Endothelial cell of umbilical vein (primary cell): ENCODE results near the gene NBEA. TPM values are rescaled to one million over a fixed set of nuclear protein-coding genes. Genes with fewer than 3 reads are reported as not detected.

Source experiments
- BruUV-seq: library from RNA; stranded (reverse); fragments of 400-500 nt; replicated peaks from 2 replicates; lab custom pipeline; 2021; lab: Mats Ljungman, UMichigan
- CTCF ChIA-PET: fragments of 300-600, 350-600 bp; sonication (Branson Sonifier 250); formaldehyde crosslinking; loops from one replicate; lab custom pipeline; 2021; ENCODE audit warnings: antibody characterized with exemption, inconsistent platforms; lab: Charles Lee
- POLR2A ChIA-PET: fragments of 300-600, 350-600 bp; sonication (Branson Sonifier 250); formaldehyde crosslinking; loops from one replicate; lab custom pipeline; 2021; ENCODE audit warnings: antibody characterized with exemption, inconsistent platforms; lab: Charles Lee
- DNase-seq: peaks from one replicate; pipeline ENCODE4 v3.0.0-alpha.2; 2011; ENCODE audit warnings: low read depth, low spot score
- FAIRE-seq: peaks from 2 replicates; lab custom pipeline; 2011; peaks lifted over from hg19 to GRCh38; lab: Jason Lieb, UNC
- H2AFZ ChIP-seq: 2 replicates; pipeline ENCODE4 v1.6.0; 2012; ENCODE audit warnings: low read depth, low read length, control low read depth, inconsistent platforms
- H3K27ac ChIP-seq: 2 replicates; pipeline ENCODE4 v1.5.1; 2011; ENCODE audit warnings: low read depth, mild to moderate bottlenecking, control low read depth, low read length, moderate library complexity; ENCODE audit not compliant: insufficient read depth
- H3K27me3 ChIP-seq, 2 experiments: 2 replicates each; pipeline versions ENCODE4 v1.6.0 to v1.6.1; 2011; ENCODE audit warnings: low read length in 2 of 2, mixed read lengths in 1 of 2; ENCODE audit not compliant: control insufficient read depth in 2 of 2, insufficient read depth in 2 of 2
- H3K36me3 ChIP-seq, 2 experiments: 2 replicates in 1 of 2; 3 replicates in 1 of 2; pipeline ENCODE4 v1.5.1; 2011; ENCODE audit warnings: low read length in 2 of 2, mild to moderate bottlenecking in 1 of 2, moderate library complexity in 1 of 2; ENCODE audit not compliant: control insufficient read depth in 2 of 2, insufficient read depth in 2 of 2; ENCODE audit errors: extremely low read depth in 1 of 2
- H3K4me1 ChIP-seq: 3 replicates; pipeline ENCODE4 v1.5.1; 2011; ENCODE audit warnings: mild to moderate bottlenecking, low read length; ENCODE audit not compliant: control insufficient read depth, insufficient read depth; ENCODE audit errors: extremely low read depth
- H3K4me2 ChIP-seq: 2 replicates; pipeline ENCODE4 v1.6.1; 2011; ENCODE audit warnings: low read length, control low read depth, mixed read lengths; ENCODE audit not compliant: insufficient read depth
- H3K4me3 ChIP-seq, 3 experiments: fragments of 200-600 bp in 1 of 3; sonication (generic), shearing (Covaris generic) in 1 of 3; replicated peaks in 1 of 3; 2 replicates each; pipeline ENCODE4 v1.5.1; 2011 to 2016; ENCODE audit warnings: control low read depth in 3 of 3, low read length in 3 of 3, mild to moderate bottlenecking in 2 of 3, inconsistent platforms in 1 of 3, low read depth in 1 of 3, moderate library complexity in 1 of 3; ENCODE audit not compliant: insufficient read depth in 1 of 3
- H3K79me2 ChIP-seq: 2 replicates; pipeline ENCODE4 v1.6.0; 2012; ENCODE audit warnings: low read length, inconsistent platforms; ENCODE audit not compliant: control insufficient read depth, insufficient read depth
- H3K9ac ChIP-seq: replicated peaks from 2 replicates; pipeline ENCODE3; 2011; ENCODE audit warnings: low read length, control low read depth; ENCODE audit not compliant: insufficient read depth; ENCODE audit errors: extremely low read depth
- H3K9me1 ChIP-seq: replicated peaks from 3 replicates; pipeline ENCODE4 v1.6.0; 2011; ENCODE audit warnings: mild to moderate bottlenecking, low read length; ENCODE audit not compliant: control insufficient read depth, insufficient read depth; ENCODE audit errors: extremely low read depth
- H3K9me3 ChIP-seq: replicated peaks from 2 replicates; pipeline ENCODE4 v1.5.1; 2012; ENCODE audit warnings: low read length, inconsistent platforms; ENCODE audit not compliant: control insufficient read depth, insufficient read depth
- H4K20me1 ChIP-seq: replicated peaks from 2 replicates; pipeline ENCODE3; 2011; ENCODE audit warnings: mild to moderate bottlenecking, low read length; ENCODE audit not compliant: control insufficient read depth, insufficient read depth; ENCODE audit errors: extremely low read depth
- FOS ChIP-seq: IDR thresholded peaks from 2 replicates; pipeline ENCODE4 v1.6.1; 2011; ENCODE audit warnings: mild to moderate bottlenecking, low read length, moderate library complexity, borderline replicate concordance; ENCODE audit not compliant: insufficient read depth
- GATA2 ChIP-seq: IDR thresholded peaks from 2 replicates; pipeline ENCODE4 v1.7.0; 2011; ENCODE audit warnings: low read depth, mild to moderate bottlenecking, moderate library complexity, mixed read lengths, low read length; ENCODE audit not compliant: insufficient read length, insufficient read depth
- JUN ChIP-seq: IDR thresholded peaks from 2 replicates; pipeline ENCODE4 v1.6.1; 2011; ENCODE audit warnings: borderline replicate concordance, low read depth; ENCODE audit not compliant: insufficient read length, insufficient read depth
- MYC ChIP-seq: IDR thresholded peaks from one replicate; pipeline ENCODE4 v1.6.1; 2011; ENCODE audit warnings: mild to moderate bottlenecking, low read depth, low read length
- POLR2A ChIP-seq: IDR thresholded peaks from 2 replicates; pipeline ENCODE4 v1.6.1; 2012; ENCODE audit warnings: low read depth, mild to moderate bottlenecking, control low read depth, low read length
- POLR2AphosphoS5 ChIP-seq: IDR thresholded peaks from 2 replicates; pipeline ENCODE4 v1.6.1; 2012; ENCODE audit warnings: low read depth, mild to moderate bottlenecking, control low read depth, low read length, moderate library complexity; ENCODE audit not compliant: insufficient read depth
- dilution Hi-C: fragments of 300-500 bp; cut with MboI; formaldehyde crosslinking; loops from one replicate; pipeline ENCODE4 v1.15.0; 2019; ENCODE audit warnings: low sequenced_read_pairs; ENCODE audit not compliant: extremely low pct_ligation_motif_present
- intact Hi-C: fragments of 100-400 bp; cut with micrococcal nuclease; formaldehyde crosslinking; loops from one replicate; pipeline ENCODE4 v1.10.0; 2022
- polyA plus RNA-seq, 4 experiments: library from polyadenylated mRNA; depleted of rRNA in 3 of 4; stranded (reverse) in 3 of 4; unstranded in 1 of 4; fragments of >200 nt; gene quantifications; 2 replicates each; pipeline versions ENCODE4 v1.2.1 to v1.2.3, GENCODE V29; 2011 to 2012; ENCODE audit warnings: missing spikeins in 1 of 4
- total RNA-seq: library from RNA; stranded (reverse); gene quantifications from 2 replicates; pipeline ENCODE4 v1.2.3, GENCODE V29; 2021
- TF ChIP-seq, protein P1 (sequence below), 2 donors: IDR thresholded peaks; 1 replicate in 1 of 2; 2 replicates in 1 of 2; pipeline ENCODE4 v1.5.1; 2011; ENCODE audit warnings: low read length in 2 of 2, mild to moderate bottlenecking in 2 of 2, moderate library complexity in 2 of 2, control low read depth in 1 of 2, inconsistent platforms in 1 of 2, low read depth in 1 of 2; ENCODE audit not compliant: insufficient read depth in 1 of 2; ENCODE audit errors: extremely low read depth in 1 of 2
- TF ChIP-seq, protein P2 (sequence below): IDR thresholded peaks from 2 replicates; pipeline ENCODE4 v1.6.1; 2011; ENCODE audit not compliant: insufficient read depth, insufficient read length

NBEA gene
- total and polyA plus RNA-seq, 2 donors (not counting 3 experiments of a cell fraction or from before 2014, with no cell fraction given), result 3.0 to 4.8 TPM

DNA sequence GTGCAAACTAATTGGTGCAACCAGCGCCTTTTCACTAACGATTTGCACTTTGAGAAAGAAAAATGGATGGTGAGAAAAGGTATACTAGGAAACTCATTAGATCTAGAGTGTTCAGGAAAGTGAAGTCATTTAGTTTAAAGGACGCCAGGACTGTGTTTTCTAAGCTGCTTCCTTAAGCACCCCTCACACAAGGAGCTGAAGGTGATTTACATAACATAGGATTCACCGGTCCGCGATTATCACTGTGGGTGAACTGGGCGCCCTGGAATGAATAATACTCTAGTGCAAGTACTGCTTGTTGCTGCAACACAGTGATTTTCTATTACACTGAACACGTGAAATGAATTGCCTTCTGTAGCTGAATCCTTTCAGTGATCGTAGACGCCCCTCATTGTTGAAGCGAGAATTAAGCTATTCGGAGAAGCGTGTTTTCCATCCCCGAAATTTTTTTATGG lies 537.0 kb downstream of the NBEA start:
- H3K4me1 ChIP-seq, result no peaks in the 10 kb centered on the region
- FAIRE-seq (no peak), DNase-seq (no peak)
- no TSS peak for BruUV-seq
- H4K20me1 ChIP-seq, result no peaks in the 10 kb centered on the region
- H2AFZ ChIP-seq, result no peak overlapping the region
- TF ChIP-seq, protein P1, sequence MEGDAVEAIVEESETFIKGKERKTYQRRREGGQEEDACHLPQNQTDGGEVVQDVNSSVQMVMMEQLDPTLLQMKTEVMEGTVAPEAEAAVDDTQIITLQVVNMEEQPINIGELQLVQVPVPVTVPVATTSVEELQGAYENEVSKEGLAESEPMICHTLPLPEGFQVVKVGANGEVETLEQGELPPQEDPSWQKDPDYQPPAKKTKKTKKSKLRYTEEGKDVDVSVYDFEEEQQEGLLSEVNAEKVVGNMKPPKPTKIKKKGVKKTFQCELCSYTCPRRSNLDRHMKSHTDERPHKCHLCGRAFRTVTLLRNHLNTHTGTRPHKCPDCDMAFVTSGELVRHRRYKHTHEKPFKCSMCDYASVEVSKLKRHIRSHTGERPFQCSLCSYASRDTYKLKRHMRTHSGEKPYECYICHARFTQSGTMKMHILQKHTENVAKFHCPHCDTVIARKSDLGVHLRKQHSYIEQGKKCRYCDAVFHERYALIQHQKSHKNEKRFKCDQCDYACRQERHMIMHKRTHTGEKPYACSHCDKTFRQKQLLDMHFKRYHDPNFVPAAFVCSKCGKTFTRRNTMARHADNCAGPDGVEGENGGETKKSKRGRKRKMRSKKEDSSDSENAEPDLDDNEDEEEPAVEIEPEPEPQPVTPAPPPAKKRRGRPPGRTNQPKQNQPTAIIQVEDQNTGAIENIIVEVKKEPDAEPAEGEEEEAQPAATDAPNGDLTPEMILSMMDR (IDR thresholded peaks at IDR 0.05; ENCODE audit: extremely low read depth in 1 of 2, insufficient read depth in 1 of 2, low read depth in 1 of 2, low read length in 2 of 2), result no peak
- no peak for TF ChIP-seq FOS
- no peak for TF ChIP-seq POLR2A
- no peak for TF ChIP-seq MYC
- TF ChIP-seq JUN, result no peak
- TF ChIP-seq GATA2, result no peak
- CTCF ChIA-PET, result no interaction called here
- peaks cover 2% of the 10 kb centered on the region for H3K9me1 ChIP-seq
- H3K27ac ChIP-seq, result no peak overlapping the region
- no peaks in the 10 kb centered on the region for H3K9me3 ChIP-seq
- H3K4me3 ChIP-seq, result no peak overlapping the region
- H3K79me2 ChIP-seq, result no peaks in the 10 kb centered on the region
- no peak overlapping the region for H3K4me2 ChIP-seq
- H3K36me3 ChIP-seq, result no peaks in the 10 kb centered on the region
- POLR2A ChIA-PET, result no interaction called here
- no peak overlapping the region for H3K9ac ChIP-seq
- intact Hi-C loops, result loop anchor here (10.0 kb wide), 1 partner anchor 264 kb away; no protein-coding TSS in a partner anchor
- dilution Hi-C loops, result no loop called here
- H3K27me3 ChIP-seq, result no peaks in the 10 kb centered on the region

DNA sequence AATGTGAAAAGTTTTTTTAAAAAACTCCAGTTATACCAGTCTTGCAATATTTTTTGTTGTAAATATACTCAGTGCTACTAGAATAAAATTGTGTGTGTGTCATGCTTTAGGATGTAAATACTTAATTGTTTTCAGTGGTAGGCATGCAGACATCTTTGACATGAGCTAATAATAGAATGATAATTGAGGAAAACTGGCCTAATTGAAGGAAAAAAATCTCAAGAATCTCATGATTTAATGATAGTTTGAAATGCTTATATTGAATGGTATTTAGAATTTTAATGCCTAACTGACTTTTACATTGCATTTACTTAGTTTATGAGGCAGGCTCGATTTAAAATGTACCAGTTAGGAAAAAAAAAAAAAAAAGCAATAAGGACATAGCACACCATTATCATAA lies 537.6 kb downstream of the NBEA start:
- H3K79me2 ChIP-seq, result no peaks in the 10 kb centered on the region
- no peak overlapping the region for H3K27ac ChIP-seq
- H3K9me1 ChIP-seq, result peaks cover 2% of the 10 kb centered on the region
- no peaks in the 10 kb centered on the region for H3K36me3 ChIP-seq
- H3K4me2 ChIP-seq, result no peak overlapping the region
- TF ChIP-seq JUN, result no peak
- no peak for TF ChIP-seq POLR2AphosphoS5
- TF ChIP-seq GATA2, result no peak
- TF ChIP-seq, protein P2, sequence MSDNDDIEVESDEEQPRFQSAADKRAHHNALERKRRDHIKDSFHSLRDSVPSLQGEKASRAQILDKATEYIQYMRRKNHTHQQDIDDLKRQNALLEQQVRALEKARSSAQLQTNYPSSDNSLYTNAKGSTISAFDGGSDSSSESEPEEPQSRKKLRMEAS, result no peak
- TF ChIP-seq FOS, result no peak
- ChIA-PET CTCF (no interaction called here), POLR2A (no interaction called here)
- intact Hi-C loops, result loop anchor here (10.0 kb wide), 1 partner anchor 265 kb away; no protein-coding TSS in a partner anchor
- H3K9ac ChIP-seq, result no peak overlapping the region
- H3K27me3 ChIP-seq, result no peaks in the 10 kb centered on the region
- FAIRE-seq (no peak), DNase-seq (no peak)
- no peak overlapping the region for H3K4me3 ChIP-seq
- H3K4me1 ChIP-seq, result no peaks in the 10 kb centered on the region
- dilution Hi-C loops, result no loop called here
- H3K9me3 ChIP-seq, result no peaks in the 10 kb centered on the region
- H4K20me1 ChIP-seq, result no peaks in the 10 kb centered on the region
- no peak overlapping the region for H2AFZ ChIP-seq
- BruUV-seq, result no TSS peak
